Measurements from ENCODE around the gene RAN. TPM values are rescaled to one million over a fixed set of nuclear protein-coding genes. Genes with fewer than 3 reads are reported as not detected.

RAN gene
- total RNA-seq, 3 donors from 2014 or later, result 157 to 186 (median 162) TPM

DNA sequence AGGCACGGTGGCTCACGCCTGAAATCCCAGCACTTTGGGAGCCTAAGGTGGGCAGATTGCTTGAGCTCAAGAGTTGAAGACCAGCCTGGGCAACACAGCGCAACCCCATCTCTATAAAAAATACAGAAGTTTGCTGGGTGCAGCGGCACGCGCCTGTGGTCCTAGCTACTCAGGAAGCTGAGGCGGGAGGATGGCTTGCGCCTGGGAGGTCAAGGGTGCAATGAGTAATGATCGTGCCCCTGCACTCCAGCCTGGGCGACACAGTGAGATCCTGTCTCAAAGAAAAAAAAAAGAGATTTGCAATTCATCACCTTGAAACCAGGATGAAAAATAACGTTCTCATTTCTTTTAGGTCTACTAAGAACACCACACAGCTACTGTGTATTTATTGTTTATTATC, 36.9 kb upstream of the RAN start:
- DNase-seq (ENCODE audit: low spot score in 2 of 2), result no peak
- Histone ChIP-seq H3K4me1 (no peaks in the 10 kb centered on the region), H3K27ac (no peak overlapping the region), H3K9me3 (no peaks in the 10 kb centered on the region), H3K36me3 (no peaks in the 10 kb centered on the region), H3K4me3 (no peak overlapping the region), H3K27me3 (no peaks in the 10 kb centered on the region)
- intact Hi-C loops (cut with DNase I; ENCODE audit: low total_unique reads), result no loop called here
- TF ChIP-seq, protein P1, sequence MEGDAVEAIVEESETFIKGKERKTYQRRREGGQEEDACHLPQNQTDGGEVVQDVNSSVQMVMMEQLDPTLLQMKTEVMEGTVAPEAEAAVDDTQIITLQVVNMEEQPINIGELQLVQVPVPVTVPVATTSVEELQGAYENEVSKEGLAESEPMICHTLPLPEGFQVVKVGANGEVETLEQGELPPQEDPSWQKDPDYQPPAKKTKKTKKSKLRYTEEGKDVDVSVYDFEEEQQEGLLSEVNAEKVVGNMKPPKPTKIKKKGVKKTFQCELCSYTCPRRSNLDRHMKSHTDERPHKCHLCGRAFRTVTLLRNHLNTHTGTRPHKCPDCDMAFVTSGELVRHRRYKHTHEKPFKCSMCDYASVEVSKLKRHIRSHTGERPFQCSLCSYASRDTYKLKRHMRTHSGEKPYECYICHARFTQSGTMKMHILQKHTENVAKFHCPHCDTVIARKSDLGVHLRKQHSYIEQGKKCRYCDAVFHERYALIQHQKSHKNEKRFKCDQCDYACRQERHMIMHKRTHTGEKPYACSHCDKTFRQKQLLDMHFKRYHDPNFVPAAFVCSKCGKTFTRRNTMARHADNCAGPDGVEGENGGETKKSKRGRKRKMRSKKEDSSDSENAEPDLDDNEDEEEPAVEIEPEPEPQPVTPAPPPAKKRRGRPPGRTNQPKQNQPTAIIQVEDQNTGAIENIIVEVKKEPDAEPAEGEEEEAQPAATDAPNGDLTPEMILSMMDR (IDR thresholded peaks at IDR 0.05), result no peak
- TF ChIP-seq POLR2AphosphoS5 (IDR thresholded peaks at IDR 0.05) (no peak), POLR2A (IDR thresholded peaks at IDR 0.05) (no peak)

DNA sequence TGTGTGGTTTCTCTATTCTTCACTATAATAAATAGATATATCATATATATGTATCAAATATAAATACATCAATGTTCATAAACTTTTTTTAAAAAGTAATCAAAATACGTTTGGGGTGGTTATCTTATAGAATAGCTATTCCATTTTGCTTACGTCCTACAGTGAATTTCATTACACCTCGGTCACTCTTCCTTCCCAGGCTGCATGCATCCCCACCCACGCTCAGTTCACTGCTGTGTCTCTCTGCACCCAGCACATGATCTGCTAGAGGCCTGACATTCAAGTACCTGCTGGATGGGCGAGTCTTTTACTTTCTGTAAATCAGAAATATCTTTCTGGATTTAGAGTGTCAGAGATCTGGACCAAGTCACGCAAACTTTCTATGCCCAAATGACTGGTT, 36.4 kb upstream of the RAN start:
- Histone ChIP-seq H3K9me3 (no peaks in the 10 kb centered on the region), H3K4me3 (no peak overlapping the region), H3K27me3 (no peaks in the 10 kb centered on the region), H3K36me3 (no peaks in the 10 kb centered on the region), H3K4me1 (no peaks in the 10 kb centered on the region), H3K27ac (no peak overlapping the region)
- TF ChIP-seq POLR2A (IDR thresholded peaks at IDR 0.05) (no peak), POLR2AphosphoS5 (IDR thresholded peaks at IDR 0.05) (no peak)
- no peak for DNase-seq (ENCODE audit: low spot score in 2 of 2)
- intact Hi-C loops (cut with DNase I; ENCODE audit: low total_unique reads), result no loop called here

DNA sequence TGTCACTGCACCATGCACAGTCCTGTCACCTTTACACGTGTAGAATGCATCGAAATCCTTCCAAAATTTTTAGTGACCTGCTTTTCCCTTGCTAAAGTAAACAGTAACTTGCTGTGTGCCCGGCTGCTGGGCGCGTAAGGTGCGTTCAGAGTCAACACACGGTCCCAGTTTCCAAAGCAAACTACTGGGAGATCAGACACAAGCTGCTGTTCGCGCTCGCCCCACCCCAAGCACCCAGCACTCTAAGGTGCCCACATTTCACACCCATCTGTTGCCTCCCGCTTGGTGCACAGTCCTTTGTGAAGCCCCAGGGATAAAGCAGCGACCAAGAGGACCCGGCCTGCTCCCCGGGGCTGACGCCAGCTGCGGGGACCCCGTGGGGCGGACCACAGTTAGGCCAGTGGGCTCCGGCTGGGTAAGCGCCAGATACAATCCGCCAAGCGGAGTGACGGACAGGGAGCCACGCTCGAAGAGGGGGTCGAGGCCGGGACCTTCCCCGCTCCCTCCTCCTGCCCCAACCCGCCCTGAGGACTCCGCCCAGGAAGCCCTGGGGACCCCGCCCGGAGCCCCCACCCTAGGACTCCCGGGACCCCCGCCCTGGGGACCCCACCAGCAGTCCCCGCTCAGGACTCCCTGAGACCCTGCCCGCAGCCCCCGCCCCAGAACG, 33.4 kb upstream of the RAN start:
- no peak for DNase-seq (ENCODE audit: low spot score in 2 of 2)
- Histone ChIP-seq H3K27me3 (no peaks in the 10 kb centered on the region), H3K4me1 (no peaks in the 10 kb centered on the region), H3K27ac (peak overlapping the region; percentile 30 to 74), H3K9me3 (no peaks in the 10 kb centered on the region), H3K4me3 (peak overlapping the region; percentile 73 to 93 (median 76)), H3K36me3 (no peaks in the 10 kb centered on the region)
- TF ChIP-seq POLR2A (IDR thresholded peaks at IDR 0.05) (no peak), POLR2AphosphoS5 (IDR thresholded peaks at IDR 0.05) (no peak)
- TF ChIP-seq, protein P1 (IDR thresholded peaks at IDR 0.05), result no peak
- intact Hi-C loops (cut with DNase I; ENCODE audit: low total_unique reads), result no loop called here

DNA sequence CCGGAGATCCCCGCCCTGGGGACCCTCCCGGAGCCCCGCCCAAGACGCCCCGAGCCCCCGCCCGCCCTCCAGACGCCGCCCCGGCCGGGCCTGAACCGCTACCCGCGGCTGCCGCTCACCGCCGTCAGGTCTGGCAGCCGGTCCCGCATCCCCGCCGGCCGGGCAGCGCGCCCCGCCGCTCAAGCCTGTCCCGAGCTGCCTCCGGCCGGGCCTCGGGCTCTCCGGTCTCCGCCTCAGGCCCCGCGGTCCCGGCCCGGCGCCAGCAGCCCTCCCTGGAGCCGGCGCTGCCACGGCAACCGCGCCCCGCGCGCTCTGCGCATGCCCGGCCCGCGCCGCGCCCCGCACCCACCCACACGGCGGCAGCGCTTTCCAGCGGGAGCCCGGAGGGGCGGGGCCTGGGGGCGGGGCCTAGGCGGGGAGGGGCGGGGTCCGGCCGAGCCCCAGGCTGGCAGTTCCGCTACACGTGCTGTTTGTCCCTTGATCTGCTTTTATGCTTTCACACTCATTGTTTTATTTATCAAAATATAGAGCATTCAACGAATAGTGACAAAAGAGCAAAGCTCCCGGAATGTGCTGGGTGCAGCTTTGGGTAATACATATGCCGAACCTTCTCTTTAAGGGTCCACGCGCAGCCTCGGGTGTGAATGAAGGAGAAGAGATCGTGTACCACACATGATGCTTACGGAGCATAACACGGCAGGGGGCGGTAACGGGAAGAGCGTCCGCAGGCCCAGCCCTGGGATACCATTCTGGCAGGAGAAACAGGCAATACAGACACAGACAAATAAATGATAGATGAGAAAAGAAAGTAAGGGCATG, 32.7 kb upstream of the RAN start, which contains the start of gene STX2:
TSS of gene STX2 (minus strand) at position 300 of the 819 bp plus-strand sequence. CDS start at position 149, 151 bp downstream.
- TF ChIP-seq, protein P1 (IDR thresholded peaks at IDR 0.05), result no peak
- peak in 1 of 3 donors; percentile 34 for TF ChIP-seq POLR2AphosphoS5 (IDR thresholded peaks at IDR 0.05)
- DNase-seq (ENCODE audit: low spot score in 2 of 2), result peak; percentile 54 to 76
- Histone ChIP-seq H3K4me3 (peak within 1 kb of the TSS; percentile 73 to 93 (median 76)), H3K27me3 (no peaks in the 10 kb centered on the region), H3K36me3 (no peaks in the 10 kb centered on the region), H3K4me1 (no peaks in the 10 kb centered on the region), H3K27ac (peak within 1 kb of the TSS; percentile 30 to 74), H3K9me3 (no peaks in the 10 kb centered on the region)
- intact Hi-C loops (cut with DNase I; ENCODE audit: low total_unique reads), result no loop called here

DNA sequence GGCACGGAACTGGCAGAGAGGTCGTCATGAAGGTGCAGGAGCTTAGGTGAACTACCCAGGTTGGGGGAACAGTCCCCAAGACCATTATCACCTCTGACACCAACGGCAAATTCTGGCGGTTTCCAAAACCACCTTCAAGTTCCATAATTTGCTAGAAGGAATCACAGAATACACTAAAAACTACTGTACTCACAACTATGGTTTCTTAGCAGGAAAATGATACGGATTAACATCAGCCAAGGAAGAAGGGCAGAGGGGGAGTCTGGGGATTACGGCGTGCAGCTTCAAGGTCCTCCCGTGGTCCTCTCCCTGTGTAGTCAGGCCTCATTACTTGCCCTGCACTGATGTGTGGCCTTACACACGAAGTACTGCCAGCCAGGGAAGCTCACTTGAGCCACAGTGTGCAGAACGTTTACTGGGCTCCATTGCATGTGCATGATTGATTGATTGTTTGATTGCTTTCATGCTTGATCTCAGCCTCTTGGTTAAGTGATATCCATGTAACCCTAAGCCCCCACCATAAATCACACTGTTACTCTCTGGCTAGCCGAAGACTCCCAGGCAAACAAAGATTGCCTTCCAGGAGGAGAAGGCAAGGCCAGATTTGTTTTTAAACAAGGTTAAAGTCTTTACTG, 32.0 kb upstream of the RAN start:
- Histone ChIP-seq H3K36me3 (no peaks in the 10 kb centered on the region), H3K4me1 (no peaks in the 10 kb centered on the region), H3K27ac (no peak overlapping the region), H3K9me3 (no peaks in the 10 kb centered on the region), H3K27me3 (no peaks in the 10 kb centered on the region), H3K4me3 (peak overlapping the region; percentile 73 to 93 (median 76))
- TF ChIP-seq, protein P1 (IDR thresholded peaks at IDR 0.05), result no peak
- no peak for TF ChIP-seq POLR2A (IDR thresholded peaks at IDR 0.05)
- no peak for TF ChIP-seq POLR2AphosphoS5 (IDR thresholded peaks at IDR 0.05)
- DNase-seq (ENCODE audit: low spot score in 2 of 2), result no peak
- intact Hi-C loops (cut with DNase I; ENCODE audit: low total_unique reads), result no loop called here
